Uterus (tissue), 4 donors: ENCODE measurements around the gene NOTUM. TPM values are rescaled to one million over a fixed set of nuclear protein-coding genes. Genes with fewer than 3 reads are reported as not detected.

Experiments
- DNase-seq, 2 donors: peaks; one replicate each; pipeline ENCODE4 v3.0.0-alpha.2; 2019 to 2020
- H3K27ac ChIP-seq, 2 donors: fragments of 200-600 bp; sonication (generic); 1 replicate in 1 of 2; 2 replicates in 1 of 2; pipeline ENCODE4 v1.5.1; 2016 to 2018
- H3K27me3 ChIP-seq, 2 donors: fragments of 200-600 bp; sonication (generic); one replicate each; pipeline ENCODE4 v1.5.1; 2018 to 2019; ENCODE audit warnings: control low read depth in 1 of 2
- H3K36me3 ChIP-seq, 2 donors: fragments of 200-600 bp; sonication (generic); one replicate each; pipeline ENCODE4 v1.5.1; 2019; ENCODE audit warnings: control low read depth in 1 of 2
- H3K4me1 ChIP-seq, 2 donors: fragments of 200-600 bp; sonication (generic); one replicate each; pipeline ENCODE4 v1.5.1; 2018 to 2019; ENCODE audit warnings: control low read depth in 1 of 2
- H3K4me3 ChIP-seq, 2 donors: fragments of 200-600 bp; sonication (generic); 1 replicate in 1 of 2; 2 replicates in 1 of 2; pipeline ENCODE4 v1.5.1; 2018 to 2019; ENCODE audit warnings: mild to moderate bottlenecking in 1 of 2
- H3K9me3 ChIP-seq, 2 donors: fragments of 200-600 bp; sonication (generic); one replicate each; pipeline ENCODE4 v1.5.1; 2019; ENCODE audit warnings: control low read depth in 1 of 2
- CTCF ChIP-seq, 4 experiments: fragments of 200-600 bp in 2 of 4; fragments of 450-650 bp in 2 of 4; sonication (generic) in 2 of 4; IDR thresholded peaks; one replicate each; pipeline ENCODE4 v1.5.1; 2016 to 2019; ENCODE audit warnings: antibody characterized with exemption in 4 of 4, mild to moderate bottlenecking in 2 of 4, moderate library complexity in 1 of 4
- POLR2A ChIP-seq, 2 donors: fragments of 450-650 bp; IDR thresholded peaks; one replicate each; pipeline ENCODE4 v1.6.1; 2016; ENCODE audit warnings: antibody characterized with exemption in 2 of 2, mild to moderate bottlenecking in 1 of 2, moderate library complexity in 1 of 2
- intact Hi-C: fragments of 100-400 bp; cut with DNase I; formaldehyde crosslinking; loops from one replicate; pipeline ENCODE4 v1.15.1; 2023; ENCODE audit warnings: low total_unique reads
- total RNA-seq, 4 donors: library from RNA; depleted of rRNA in 3 of 4; stranded (reverse); fragments of >200 nt in 3 of 4; gene quantifications; one replicate each; pipeline versions ENCODE4 v1.1.0 to v1.2.4, GENCODE V29; 2014 to 2023
- donor health status: DM: yes; HTN: yes; CAD: no.

Gene NOTUM
- total RNA-seq, 4 donors from 2014 or later = 5.0 TPM; not detected in 3

GRCh38 chr17:81917565-81918332 is 43.2 kb downstream of the NOTUM start, which contains the start of gene SIRT7:
SIRT7 (minus strand) TSS chr17:81918176; CDS start chr17:81918131, 45 bp downstream.
- Histone ChIP-seq H3K9me3 (no peaks in the 10 kb centered on the region), H3K27me3 (no peaks in the 10 kb centered on the region), H3K4me3 (peak within 1 kb of the TSS; percentile 36 to 81), H3K4me1 (peaks cover 5 to 13% of the 10 kb centered on the region in 2 donors), H3K36me3 (no peaks in the 10 kb centered on the region), H3K27ac (peak within 1 kb of the TSS in 1 of 2 donors; percentile 64)
- intact Hi-C loops = no loop called here
- peak in 1 of 2 donors; percentile 58 for TF ChIP-seq POLR2A (IDR thresholded peaks at IDR 0.05)
- no peak for TF ChIP-seq CTCF (IDR thresholded peaks at IDR 0.05)
- peak; percentile 60 to 77 for DNase-seq

GRCh38 chr17:81916234-81917001 is 44.6 kb downstream of the NOTUM start:
- DNase-seq = no peak
- Histone ChIP-seq H3K4me3 (no peak overlapping the region), H3K9me3 (no peaks in the 10 kb centered on the region), H3K27ac (no peak overlapping the region), H3K4me1 (peaks cover 5 to 14% of the 10 kb centered on the region in 2 donors), H3K36me3 (no peaks in the 10 kb centered on the region), H3K27me3 (no peaks in the 10 kb centered on the region)
- TF ChIP-seq POLR2A (IDR thresholded peaks at IDR 0.05) = no peak
- intact Hi-C loops = no loop called here

GRCh38 chr17:81915331-81915730 is 45.7 kb downstream of the NOTUM start:
- intact Hi-C loops = no loop called here
- Histone ChIP-seq H3K4me3 (no peak overlapping the region), H3K27ac (no peak overlapping the region), H3K36me3 (no peaks in the 10 kb centered on the region), H3K4me1 (peaks cover 5 to 14% of the 10 kb centered on the region in 2 donors), H3K27me3 (no peaks in the 10 kb centered on the region), H3K9me3 (no peaks in the 10 kb centered on the region)
- TF ChIP-seq POLR2A (IDR thresholded peaks at IDR 0.05) (no peak), CTCF (IDR thresholded peaks at IDR 0.05) (no peak)
- no peak for DNase-seq

GRCh38 chr17:81914103-81914850 is 46.7 kb downstream of the NOTUM start:
- intact Hi-C loops = no loop called here
- no peak overlapping the region for H3K4me3 ChIP-seq
- no peak overlapping the region for H3K27ac ChIP-seq
- DNase-seq = no peak
- no peaks in the 10 kb centered on the region for H3K27me3 ChIP-seq
- no peaks in the 10 kb centered on the region for H3K9me3 ChIP-seq
- no peak for TF ChIP-seq POLR2A (IDR thresholded peaks at IDR 0.05)
- TF ChIP-seq CTCF (IDR thresholded peaks at IDR 0.05) = no peak
- no peaks in the 10 kb centered on the region for H3K36me3 ChIP-seq
- peaks cover 5 to 14% of the 10 kb centered on the region in 2 donors for H3K4me1 ChIP-seq

GRCh38 chr17:81913394-81914102 is 47.4 kb downstream of the NOTUM start:
- H3K4me3 ChIP-seq = no peak overlapping the region
- no peaks in the 10 kb centered on the region for H3K36me3 ChIP-seq
- no peak for DNase-seq
- H3K27me3 ChIP-seq = no peaks in the 10 kb centered on the region
- peaks cover 5 to 13% of the 10 kb centered on the region in 2 donors for H3K4me1 ChIP-seq
- H3K9me3 ChIP-seq = no peaks in the 10 kb centered on the region
- intact Hi-C loops = no loop called here
- TF ChIP-seq CTCF (IDR thresholded peaks at IDR 0.05) (no peak), POLR2A (IDR thresholded peaks at IDR 0.05) (no peak)
- H3K27ac ChIP-seq = no peak overlapping the region
